Measurements from ENCODE around the gene ZDHHC3. TPM values are rescaled to one million over a fixed set of nuclear protein-coding genes. Genes with fewer than 3 reads are reported as not detected.

Gene ZDHHC3
- total RNA-seq, 1 experiment from 2014 or later: 58.0 TPM

GRCh38 chr3:45016916-45017315 lies 40.9 kb upstream of the ZDHHC3 start (continued):
- TF ChIP-seq ZNF263 (CRISPR knock-in tag; IDR thresholded peaks at IDR 0.05; ENCODE audit: low read depth): no peak
- TF ChIP-seq GTF2I (CRISPR knock-in tag; conservative IDR thresholded peaks at IDR 0.05): no peak

GRCh38 chr3:45012577-45012976 lies 36.6 kb upstream of the ZDHHC3 start:
- ChIA-PET CTCF (interaction anchor here (1.5 kb wide), 1 partner anchor 20 kb away, joined by 6 read pairs; no protein-coding TSS in a partner anchor), POLR2A (no interaction called here)
- H3K4me3 Mint-ChIP-seq: no peak overlapping the region
- H3K27ac Mint-ChIP-seq: no peak overlapping the region
- ATAC-seq: no peak
- no peaks in the 10 kb centered on the region for H3K27me3 Mint-ChIP-seq (ENCODE audit: low read depth)
- TF ChIP-seq ELF4 (CRISPR knock-in tag; IDR thresholded peaks at IDR 0.05; ENCODE audit: low read depth): no peak
- TF ChIP-seq OVOL2 (CRISPR knock-in tag; IDR thresholded peaks at IDR 0.05; ENCODE audit: borderline replicate concordance): no peak
- TF ChIP-seq ZNF219 (CRISPR knock-in tag; IDR thresholded peaks at IDR 0.05; ENCODE audit: borderline replicate concordance): no peak
- TF ChIP-seq, protein P1, sequence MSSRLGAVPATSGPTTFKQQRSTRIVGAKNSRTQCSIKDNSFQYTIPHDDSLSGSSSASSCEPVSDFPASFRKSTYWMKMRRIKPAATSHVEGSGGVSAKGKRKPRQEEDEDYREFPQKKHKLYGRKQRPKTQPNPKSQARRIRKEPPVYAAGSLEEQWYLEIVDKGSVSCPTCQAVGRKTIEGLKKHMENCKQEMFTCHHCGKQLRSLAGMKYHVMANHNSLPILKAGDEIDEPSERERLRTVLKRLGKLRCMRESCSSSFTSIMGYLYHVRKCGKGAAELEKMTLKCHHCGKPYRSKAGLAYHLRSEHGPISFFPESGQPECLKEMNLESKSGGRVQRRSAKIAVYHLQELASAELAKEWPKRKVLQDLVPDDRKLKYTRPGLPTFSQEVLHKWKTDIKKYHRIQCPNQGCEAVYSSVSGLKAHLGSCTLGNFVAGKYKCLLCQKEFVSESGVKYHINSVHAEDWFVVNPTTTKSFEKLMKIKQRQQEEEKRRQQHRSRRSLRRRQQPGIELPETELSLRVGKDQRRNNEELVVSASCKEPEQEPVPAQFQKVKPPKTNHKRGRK (CRISPR knock-in tag; IDR thresholded peaks at IDR 0.05; ENCODE audit: borderline replicate concordance): no peak
- H3K36me3 Mint-ChIP-seq: peaks cover 52% of the 10 kb centered on the region
- DNase-seq (ENCODE audit: low spot score): no peak
- H3K4me1 Mint-ChIP-seq: peaks cover 6% of the 10 kb centered on the region
- no peaks in the 10 kb centered on the region for H3K9me3 Mint-ChIP-seq

GRCh38 chr3:45011756-45012508 lies 36.0 kb upstream of the ZDHHC3 start:
- CTCF ChIA-PET: interaction anchor here (1.5 kb wide), 2 partner anchors 18 to 20 kb away, joined by 5 to 6 read pairs; no protein-coding TSS in a partner anchor

GRCh38 chr3:45010811-45011333 lies 34.9 kb upstream of the ZDHHC3 start:
- no peaks in the 10 kb centered on the region for H3K4me1 Mint-ChIP-seq
- no peak for TF ChIP-seq KAT7 (CRISPR knock-in tag; IDR thresholded peaks at IDR 0.05; ENCODE audit: borderline replicate concordance)
- TF ChIP-seq ZNF263 (CRISPR knock-in tag; IDR thresholded peaks at IDR 0.05; ENCODE audit: low read depth): no peak
- no peak for TF ChIP-seq STAT6 (CRISPR knock-in tag; conservative IDR thresholded peaks at IDR 0.05; ENCODE audit: low read depth)
- TF ChIP-seq TEAD1 (CRISPR knock-in tag; IDR thresholded peaks at IDR 0.05): no peak
- no peak for ATAC-seq
- DNase-seq (ENCODE audit: low spot score): no peak
- no peak overlapping the region for H3K4me3 Mint-ChIP-seq
- H3K27ac Mint-ChIP-seq: no peak overlapping the region
- no peaks in the 10 kb centered on the region for H3K27me3 Mint-ChIP-seq (ENCODE audit: low read depth)
- ChIA-PET CTCF (interaction anchor here (1.5 kb wide), 2 partner anchors 17 to 19 kb away, joined by 5 to 6 read pairs; no protein-coding TSS in a partner anchor), POLR2A (no interaction called here)
- H3K36me3 Mint-ChIP-seq: peaks cover 59% of the 10 kb centered on the region
- H3K9me3 Mint-ChIP-seq: no peaks in the 10 kb centered on the region

More at GRCh38 chr3:45011756-45012508, 36.0 kb upstream of the ZDHHC3 start:
- TF ChIP-seq JAZF1 (CRISPR knock-in tag; IDR thresholded peaks at IDR 0.05) (no peak), FOXP1 (CRISPR knock-in tag; IDR thresholded peaks at IDR 0.05; ENCODE audit: borderline replicate concordance) (no peak), SOX15 (CRISPR knock-in tag; IDR thresholded peaks at IDR 0.05) (no peak), ATF2 (CRISPR knock-in tag; IDR thresholded peaks at IDR 0.05; ENCODE audit: borderline replicate concordance, low read depth) (no peak)
- POLR2A ChIA-PET: no interaction called here
- Mint-ChIP-seq H3K27me3 (ENCODE audit: low read depth) (no peaks in the 10 kb centered on the region), H3K36me3 (peaks cover 57% of the 10 kb centered on the region), H3K4me1 (peaks cover 6% of the 10 kb centered on the region), H3K4me3 (no peak overlapping the region), H3K9me3 (no peaks in the 10 kb centered on the region), H3K27ac (no peak overlapping the region)
- DNase-seq (ENCODE audit: low spot score) (no peak), ATAC-seq (no peak)
